Esophagus muscularis mucosa (tissue), 4 donors: ENCODE data around the gene FAT2. TPM values are rescaled to one million over a fixed set of nuclear protein-coding genes. Genes with fewer than 3 reads are reported as not detected.

ENCODE experiments used
- DNase-seq: peaks from one replicate; pipeline ENCODE4 v3.0.0-alpha.2; 2017; ENCODE audit errors: extremely low spot score
- H3K27ac ChIP-seq, 4 donors: fragments of 200-600 bp; sonication (generic); replicated peaks in 1 of 4; 1 replicate in 3 of 4; 2 replicates in 1 of 4; pipeline ENCODE4 v1.5.1; 2016 to 2019; ENCODE audit warnings: mild to moderate bottlenecking in 1 of 4
- H3K27me3 ChIP-seq, 4 donors: fragments of 200-600 bp; sonication (generic); one replicate each; pipeline versions ENCODE4 v1.5.1 to v1.6.0; 2016 to 2019
- H3K36me3 ChIP-seq, 4 donors: fragments of 200-600 bp; sonication (generic); one replicate each; pipeline ENCODE4 v1.5.1; 2016 to 2019
- H3K4me1 ChIP-seq, 4 donors: fragments of 200-600 bp; sonication (generic); one replicate each; pipeline ENCODE4 v1.5.1; 2016 to 2019
- H3K4me3 ChIP-seq, 4 donors: fragments of 200-600 bp; sonication (generic); 1 replicate in 2 of 4; 2 replicates in 2 of 4; pipeline ENCODE4 v1.5.1; 2016 to 2019; ENCODE audit warnings: mild to moderate bottlenecking in 4 of 4, moderate library complexity in 1 of 4
- H3K9me3 ChIP-seq, 4 donors: fragments of 200-600 bp; sonication (generic); 1 replicate in 3 of 4; 2 replicates in 1 of 4; pipeline ENCODE4 v1.5.1; 2016 to 2019
- EP300 ChIP-seq: sonication (generic); formaldehyde crosslinking; IDR thresholded peaks from one replicate; pipeline ENCODE4 v1.6.1; 2017; ENCODE audit warnings: antibody characterized with exemption
- POLR2A ChIP-seq: fragments of 450-650 bp; IDR thresholded peaks from one replicate; pipeline ENCODE4 v1.6.1; 2017; ENCODE audit warnings: antibody characterized with exemption, moderate library complexity, mild to moderate bottlenecking, low read depth
- POLR2AphosphoS5 ChIP-seq, 2 donors: sonication (generic); formaldehyde crosslinking; IDR thresholded peaks; one replicate each; pipeline ENCODE4 v1.6.1; 2017; ENCODE audit warnings: antibody characterized with exemption in 2 of 2
- WGBS: methylation state at CpG from one replicate; pipeline ENCODE4 v1.1.5; 2018; 5-methylcytosine and 5-hydroxymethylcytosine counted together
- intact Hi-C: fragments of 100-400 bp; cut with DNase I; formaldehyde crosslinking; loops from one replicate; pipeline ENCODE4 v1.15.1; 2023
- total RNA-seq, 4 donors: library from RNA; depleted of rRNA; stranded (reverse); fragments of >200 nt; gene quantifications; one replicate each; pipeline versions ENCODE4 v1.1.0 to v1.2.1, GENCODE V29; 2016
- TF ChIP-seq, protein P1 (sequence below), 3 experiments: fragments of 200-600 bp in 2 of 3; fragments of 450-650 bp in 1 of 3; sonication (generic) in 2 of 3; IDR thresholded peaks; one replicate each; pipeline ENCODE4 v1.5.1; 2017 to 2019; ENCODE audit warnings: antibody characterized with exemption in 3 of 3, mild to moderate bottlenecking in 2 of 3, moderate library complexity in 1 of 3

The FAT2 gene
- total RNA-seq, 4 donors from 2014 or later: not detected

DNA sequence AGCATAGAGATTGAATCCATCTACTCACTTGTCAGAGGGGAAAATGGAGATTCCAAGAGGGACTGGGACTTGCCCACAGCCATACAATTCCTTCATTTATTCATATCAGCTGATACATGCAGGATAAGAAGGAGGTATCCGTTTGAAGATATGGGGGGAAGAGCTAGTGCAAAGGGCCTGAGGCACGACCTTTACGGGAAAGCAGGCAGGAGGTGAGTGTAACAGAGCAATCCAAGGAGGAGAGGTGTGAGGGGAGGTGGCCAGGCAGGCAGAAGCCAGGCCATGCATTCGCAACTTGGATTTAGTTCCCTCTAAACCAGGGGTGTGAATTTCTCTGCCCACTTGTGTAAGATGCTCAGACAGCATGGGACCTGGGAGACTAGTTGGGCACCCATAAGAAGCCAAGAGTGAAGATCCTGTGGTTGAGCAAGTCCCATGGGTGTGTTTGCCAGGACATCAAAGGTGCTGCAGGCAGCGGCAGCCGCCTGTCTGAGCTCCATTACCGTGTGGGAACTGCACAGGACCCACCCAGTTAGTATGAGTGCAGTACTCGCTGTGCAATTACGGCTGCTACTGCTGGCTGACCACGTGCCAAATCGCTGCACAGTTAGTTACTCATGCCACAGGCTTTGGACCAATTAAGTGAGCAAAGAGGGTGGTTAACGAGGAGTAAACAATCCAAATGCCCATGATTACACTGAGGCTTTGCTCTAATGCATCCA, 31.4 kb upstream of the FAT2 start:
- DNase-seq: no peak
- Histone ChIP-seq H3K9me3 (no peaks in the 10 kb centered on the region), H3K36me3 (no peaks in the 10 kb centered on the region), H3K27me3 (peaks cover 0 to 25% (median 0%) of the 10 kb centered on the region in 4 donors), H3K4me1 (peaks cover 0 to 3% (median 0%) of the 10 kb centered on the region in 4 donors), H3K4me3 (no peak overlapping the region), H3K27ac (no peak overlapping the region)
- intact Hi-C loops: no loop called here
- TF ChIP-seq POLR2A: no peak
- no peak for TF ChIP-seq EP300
- TF ChIP-seq POLR2AphosphoS5 (IDR thresholded peaks at IDR 0.05): no peak
- TF ChIP-seq, protein P1, sequence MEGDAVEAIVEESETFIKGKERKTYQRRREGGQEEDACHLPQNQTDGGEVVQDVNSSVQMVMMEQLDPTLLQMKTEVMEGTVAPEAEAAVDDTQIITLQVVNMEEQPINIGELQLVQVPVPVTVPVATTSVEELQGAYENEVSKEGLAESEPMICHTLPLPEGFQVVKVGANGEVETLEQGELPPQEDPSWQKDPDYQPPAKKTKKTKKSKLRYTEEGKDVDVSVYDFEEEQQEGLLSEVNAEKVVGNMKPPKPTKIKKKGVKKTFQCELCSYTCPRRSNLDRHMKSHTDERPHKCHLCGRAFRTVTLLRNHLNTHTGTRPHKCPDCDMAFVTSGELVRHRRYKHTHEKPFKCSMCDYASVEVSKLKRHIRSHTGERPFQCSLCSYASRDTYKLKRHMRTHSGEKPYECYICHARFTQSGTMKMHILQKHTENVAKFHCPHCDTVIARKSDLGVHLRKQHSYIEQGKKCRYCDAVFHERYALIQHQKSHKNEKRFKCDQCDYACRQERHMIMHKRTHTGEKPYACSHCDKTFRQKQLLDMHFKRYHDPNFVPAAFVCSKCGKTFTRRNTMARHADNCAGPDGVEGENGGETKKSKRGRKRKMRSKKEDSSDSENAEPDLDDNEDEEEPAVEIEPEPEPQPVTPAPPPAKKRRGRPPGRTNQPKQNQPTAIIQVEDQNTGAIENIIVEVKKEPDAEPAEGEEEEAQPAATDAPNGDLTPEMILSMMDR (IDR thresholded peaks at IDR 0.05): no peak
- WGBS: 88% methylated on average over 11 of the region's 12 CpGs

DNA sequence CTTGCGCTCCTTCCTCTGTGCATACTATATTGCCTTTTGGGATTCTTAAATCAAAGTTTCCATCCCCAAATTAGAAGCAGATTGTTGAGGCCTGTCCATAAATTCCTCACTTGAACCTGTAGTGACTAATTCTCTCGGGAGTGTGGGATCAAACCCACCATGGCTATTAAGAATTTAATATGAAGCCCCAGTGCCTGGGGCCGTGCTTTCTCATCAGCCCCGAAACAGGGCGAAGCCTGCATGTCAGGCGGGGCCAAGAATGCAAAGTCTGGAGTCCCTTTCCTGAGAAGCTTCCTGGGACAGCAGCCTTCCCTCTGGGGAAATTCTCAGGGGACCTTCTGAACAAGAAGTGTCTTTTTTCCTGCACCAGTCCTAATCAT, 29.3 kb upstream of the FAT2 start:
- no peaks in the 10 kb centered on the region for H3K36me3 ChIP-seq
- TF ChIP-seq, protein P1 (IDR thresholded peaks at IDR 0.05): no peak
- no peak overlapping the region for H3K4me3 ChIP-seq
- H3K9me3 ChIP-seq: no peaks in the 10 kb centered on the region
- DNase-seq: no peak
- intact Hi-C loops: no loop called here
- H3K27me3 ChIP-seq: peaks cover 0 to 25% (median 0%) of the 10 kb centered on the region in 4 donors
- no peak overlapping the region for H3K27ac ChIP-seq
- peaks cover 0 to 3% (median 0%) of the 10 kb centered on the region in 4 donors for H3K4me1 ChIP-seq
- WGBS: 80% methylated on average over 6 of the region's 6 CpGs

DNA sequence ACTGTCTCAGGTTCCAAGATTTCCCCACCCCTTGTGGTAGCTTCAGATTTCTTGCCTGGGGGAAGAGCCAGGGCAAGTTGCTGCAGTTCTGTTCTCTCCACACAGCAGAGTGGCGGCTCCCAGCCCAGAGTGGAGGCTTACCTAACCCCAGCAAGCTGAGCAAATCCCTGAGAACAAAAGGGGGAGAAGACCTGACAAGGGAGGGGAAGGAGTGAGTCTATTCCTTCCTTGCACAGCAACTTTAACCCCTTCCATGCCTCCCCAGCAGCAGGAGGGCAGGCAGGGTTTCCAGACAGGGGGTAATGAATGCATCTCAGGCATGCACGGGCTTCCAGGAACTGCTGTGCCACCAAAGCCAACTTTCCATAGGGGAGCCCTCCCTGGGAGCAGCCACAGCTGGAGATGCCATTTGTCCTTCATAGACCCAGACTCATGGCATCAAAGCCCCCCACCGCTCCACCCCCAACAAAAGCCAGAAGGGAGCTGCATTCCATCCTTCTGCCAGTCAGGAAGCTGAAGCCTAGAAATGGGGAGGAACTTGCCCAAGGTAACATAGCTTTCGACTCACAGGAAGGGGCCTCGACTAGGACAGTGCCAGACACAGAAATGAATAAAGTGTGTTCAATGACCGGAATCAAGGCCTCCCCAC, 28.8 kb upstream of the FAT2 start:
- no peaks in the 10 kb centered on the region for H3K36me3 ChIP-seq
- DNase-seq: no peak
- intact Hi-C loops: no loop called here
- no peak for TF ChIP-seq EP300
- no peak for TF ChIP-seq POLR2A
- TF ChIP-seq, protein P1 (IDR thresholded peaks at IDR 0.05): no peak
- TF ChIP-seq POLR2AphosphoS5 (IDR thresholded peaks at IDR 0.05): no peak
- H3K27me3 ChIP-seq: peaks cover 0 to 29% (median 0%) of the 10 kb centered on the region in 4 donors
- H3K27ac ChIP-seq: no peak overlapping the region
- H3K4me1 ChIP-seq: peaks cover 0 to 3% (median 0%) of the 10 kb centered on the region in 4 donors
- no peak overlapping the region for H3K4me3 ChIP-seq
- WGBS: 57% methylated on average over 5 of the region's 6 CpGs
- H3K9me3 ChIP-seq: no peaks in the 10 kb centered on the region

DNA sequence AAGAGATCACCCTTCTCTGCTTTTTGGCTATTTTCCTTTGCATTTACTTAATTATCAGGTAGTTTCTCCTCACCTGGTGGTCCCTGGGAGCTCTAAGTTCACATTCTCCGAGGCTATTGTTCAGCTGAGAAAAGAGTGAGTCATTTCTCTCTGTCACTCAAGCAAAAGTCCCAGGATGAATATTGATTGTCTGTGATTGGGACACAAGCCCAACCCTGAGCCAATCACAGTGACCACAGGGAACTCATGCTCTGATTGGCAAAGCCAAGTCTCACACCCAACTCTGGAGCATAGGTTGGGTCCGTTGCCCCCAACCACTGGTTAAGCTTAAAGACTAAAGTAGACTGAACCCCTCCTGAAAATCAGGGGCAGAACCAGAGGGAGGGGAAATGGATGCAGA, 27.8 kb upstream of the FAT2 start:
- H3K9me3 ChIP-seq: no peaks in the 10 kb centered on the region
- WGBS: 48% methylated on average over 2 of the region's 2 CpGs
- TF ChIP-seq POLR2A: no peak
- no peak for TF ChIP-seq EP300
- TF ChIP-seq, protein P1 (IDR thresholded peaks at IDR 0.05): no peak
- no peak for TF ChIP-seq POLR2AphosphoS5 (IDR thresholded peaks at IDR 0.05)
- H3K36me3 ChIP-seq: no peaks in the 10 kb centered on the region
- DNase-seq: no peak
- intact Hi-C loops: no loop called here
- H3K27me3 ChIP-seq: peaks cover 0 to 34% (median 0%) of the 10 kb centered on the region in 4 donors
- H3K4me1 ChIP-seq: no peaks in the 10 kb centered on the region
- H3K27ac ChIP-seq: no peak overlapping the region
- H3K4me3 ChIP-seq: no peak overlapping the region
